ENCODE results near the gene WDR89.

DNA sequence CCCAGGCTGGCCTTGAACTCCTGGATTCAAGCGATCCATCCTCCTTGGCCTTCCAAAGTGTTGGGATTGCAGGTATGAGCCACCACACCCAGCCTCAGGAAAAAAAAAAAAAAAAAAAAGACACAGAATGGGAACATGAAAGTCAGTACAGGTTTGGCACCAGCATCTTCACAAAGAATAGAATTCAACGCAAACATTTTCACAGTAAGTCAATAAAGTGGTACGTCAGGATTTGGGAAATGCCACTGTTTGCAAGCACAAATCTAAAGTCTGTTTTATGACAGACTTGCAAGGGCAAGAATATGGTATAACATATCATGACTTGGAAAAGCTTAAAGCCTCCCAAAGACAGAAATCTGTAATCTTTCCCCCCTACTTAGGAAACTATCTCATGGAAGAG, 34.9 kb upstream of the WDR89 start:
- TF ChIP-seq, protein P1, sequence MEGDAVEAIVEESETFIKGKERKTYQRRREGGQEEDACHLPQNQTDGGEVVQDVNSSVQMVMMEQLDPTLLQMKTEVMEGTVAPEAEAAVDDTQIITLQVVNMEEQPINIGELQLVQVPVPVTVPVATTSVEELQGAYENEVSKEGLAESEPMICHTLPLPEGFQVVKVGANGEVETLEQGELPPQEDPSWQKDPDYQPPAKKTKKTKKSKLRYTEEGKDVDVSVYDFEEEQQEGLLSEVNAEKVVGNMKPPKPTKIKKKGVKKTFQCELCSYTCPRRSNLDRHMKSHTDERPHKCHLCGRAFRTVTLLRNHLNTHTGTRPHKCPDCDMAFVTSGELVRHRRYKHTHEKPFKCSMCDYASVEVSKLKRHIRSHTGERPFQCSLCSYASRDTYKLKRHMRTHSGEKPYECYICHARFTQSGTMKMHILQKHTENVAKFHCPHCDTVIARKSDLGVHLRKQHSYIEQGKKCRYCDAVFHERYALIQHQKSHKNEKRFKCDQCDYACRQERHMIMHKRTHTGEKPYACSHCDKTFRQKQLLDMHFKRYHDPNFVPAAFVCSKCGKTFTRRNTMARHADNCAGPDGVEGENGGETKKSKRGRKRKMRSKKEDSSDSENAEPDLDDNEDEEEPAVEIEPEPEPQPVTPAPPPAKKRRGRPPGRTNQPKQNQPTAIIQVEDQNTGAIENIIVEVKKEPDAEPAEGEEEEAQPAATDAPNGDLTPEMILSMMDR (conservative IDR thresholded peaks at IDR 0.05; ENCODE audit: low read length): no peak
- no peak for TF ChIP-seq EZH2phosphoT487 (IDR thresholded peaks at IDR 0.05; ENCODE audit: borderline replicate concordance)
